GM12891 (cell line): ENCODE measurements around the gene KMO.

Experiments
- DNase-seq: peaks from one replicate; pipeline ENCODE4 v3.0.0; 2011; ENCODE audit warnings: low spot score; ENCODE audit not compliant: insufficient read length
- FAIRE-seq: peaks from 2 replicates; lab custom pipeline; 2011; peaks lifted over from hg19 to GRCh38; lab: Jason Lieb, UNC
- PAX5 ChIP-seq: IDR thresholded peaks from 2 replicates; pipeline ENCODE4 v1.6.1; 2011; ENCODE audit warnings: low read length, moderate library complexity, mild to moderate bottlenecking; ENCODE audit not compliant: insufficient read depth, severe bottlenecking
- POLR2A ChIP-seq: IDR thresholded peaks from 2 replicates; pipeline ENCODE4 v1.6.1; 2011; ENCODE audit warnings: low read depth, low read length, control low read depth
- POLR2AphosphoS5 ChIP-seq: IDR thresholded peaks from 2 replicates; pipeline ENCODE4 v1.6.1; 2011; ENCODE audit warnings: low read depth, low read length, control low read depth
- POU2F2 ChIP-seq: IDR thresholded peaks from 2 replicates; pipeline ENCODE4 v1.6.1; 2011; ENCODE audit warnings: low read depth, mild to moderate bottlenecking, control low read depth, low read length, moderate library complexity
- SPI1 ChIP-seq: IDR thresholded peaks from 2 replicates; pipeline ENCODE4 v1.6.1; 2011; ENCODE audit warnings: low read depth, low read length, control low read depth
- TAF1 ChIP-seq: IDR thresholded peaks from 2 replicates; pipeline ENCODE4 v1.6.1; 2011; ENCODE audit warnings: low read depth, low read length, control low read depth

The KMO gene

DNA sequence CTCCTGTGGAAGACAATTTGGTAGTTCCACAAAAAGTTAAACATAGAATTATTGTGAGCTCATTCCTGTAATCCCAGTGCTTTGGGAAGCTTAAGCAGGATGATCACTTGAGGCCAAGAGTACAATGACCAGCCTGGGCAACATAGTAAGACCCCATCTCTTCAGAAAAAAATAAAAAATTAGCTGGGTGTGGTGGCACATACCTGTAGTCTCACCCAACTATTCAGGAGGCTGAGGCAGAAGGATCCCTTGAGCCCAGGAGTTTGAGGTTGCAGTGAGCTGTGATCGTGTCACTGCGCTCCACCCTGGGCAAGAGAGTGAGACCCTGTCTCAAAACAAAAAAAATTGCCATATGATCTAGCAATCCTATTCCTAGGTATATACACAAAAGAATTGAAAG, 112.1 kb downstream of the KMO start:
- no peak for TF ChIP-seq TAF1
- TF ChIP-seq SPI1, result no peak
- no peak for TF ChIP-seq POLR2AphosphoS5
- TF ChIP-seq POLR2A, result no peak
- TF ChIP-seq POU2F2, result no peak
- no peak for TF ChIP-seq PAX5
- FAIRE-seq (no peak), DNase-seq (no peak)

DNA sequence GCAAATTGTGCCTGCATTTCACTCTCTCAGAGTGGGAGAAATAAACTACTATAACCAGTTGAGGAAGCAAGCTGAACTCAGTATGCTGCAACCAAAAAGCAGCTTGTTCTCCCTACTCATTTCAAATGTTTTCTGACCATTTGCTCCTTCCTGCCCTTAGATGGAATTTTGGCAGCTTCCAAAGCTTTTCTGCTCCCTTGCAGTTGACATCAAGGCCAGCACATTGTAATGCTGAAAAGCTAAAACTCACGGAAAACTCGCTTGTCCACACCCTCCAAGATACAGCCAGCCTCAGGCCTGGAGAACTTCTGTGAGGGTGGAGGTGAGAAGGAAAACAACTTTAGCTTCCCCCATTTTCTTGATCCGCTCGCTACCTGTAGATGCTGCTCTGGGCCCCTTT, 113.0 kb downstream of the KMO start:
- DNase-seq, result no peak
- FAIRE-seq, result no peak
- TF ChIP-seq POLR2A (no peak), SPI1 (no peak), PAX5 (no peak), POU2F2 (no peak), POLR2AphosphoS5 (no peak), TAF1 (no peak)
